COLO668 (cell line): Measurements from ENCODE around the gene KLHL41.
"Not testable (repeated sequence)": the region's sequence is repeated elsewhere in the genome, so short reads cannot be mapped to it uniquely, and the experiment has no call there.

Experiments used
- DNase-seq: peaks from one replicate; lab custom pipeline; 2025; ENCODE audit not compliant: unreplicated experiment; lab: John Stamatoyannopoulos, UW

The KLHL41 gene

GRCh38 chr2:169570752-169571151, 61.2 kb downstream of the KLHL41 start:
- not testable (repeated sequence) for DNase-seq

- DNase-seq = no peak
These were observed 62.1 kb downstream of the KLHL41 start for GRCh38 chr2:169571571-169571970.

- DNase-seq = no peak
These were observed 62.7 kb downstream of the KLHL41 start for GRCh38 chr2:169572189-169572588.

- DNase-seq = no peak
These were observed 63.3 kb downstream of the KLHL41 start for GRCh38 chr2:169572821-169573159.

- DNase-seq = peak; percentile 95
These were observed 63.9 kb downstream of the KLHL41 start, which contains the start of gene FASTKD1 for GRCh38 chr2:169573160-169573973. TSS of gene FASTKD1 (minus strand) at chr2:169573865. CDS start at chr2:169572029, 1,836 bp downstream.

- no peak for DNase-seq
These were observed 64.4 kb downstream of the KLHL41 start for GRCh38 chr2:169573974-169574299.

GRCh38 chr2:169574539-169574938, 65.0 kb downstream of the KLHL41 start:
- not testable (repeated sequence) for DNase-seq

- not testable (repeated sequence) for DNase-seq
These were observed 65.8 kb downstream of the KLHL41 start for GRCh38 chr2:169575264-169575663.
